Measurements from ENCODE around the gene TECPR2.
A peak's percentile ranks its signal among the peaks of the same experiment; 100 is the strongest.

Gene TECPR2

DNA sequence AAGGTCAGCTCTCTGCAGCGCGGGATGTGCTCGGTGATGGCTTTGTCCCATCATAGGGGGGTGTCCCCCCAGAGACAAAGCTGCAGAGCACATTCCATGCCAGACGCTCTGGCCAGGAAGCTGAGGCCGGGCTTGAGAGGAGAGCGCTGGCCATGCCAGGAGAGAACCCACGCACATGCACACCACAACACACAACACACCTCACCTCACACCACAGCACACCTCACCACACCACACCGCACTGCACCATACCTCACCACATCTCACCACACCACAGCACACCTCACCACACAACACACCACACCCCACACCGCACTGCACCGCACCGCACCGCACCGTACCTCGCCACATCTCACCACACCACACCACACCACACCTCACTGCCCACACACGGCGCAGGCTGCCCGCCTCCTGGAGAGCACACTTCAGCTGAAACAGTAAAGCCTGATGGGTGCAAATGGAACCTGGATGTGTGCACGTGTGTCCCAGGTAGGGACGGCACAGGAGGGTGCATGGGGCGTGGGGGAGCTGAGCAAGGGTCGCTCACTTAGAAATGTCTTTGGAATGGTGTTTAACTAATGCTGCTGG lies 136.0 kb downstream of the TECPR2 start:
- DNase-seq = no peak

DNA sequence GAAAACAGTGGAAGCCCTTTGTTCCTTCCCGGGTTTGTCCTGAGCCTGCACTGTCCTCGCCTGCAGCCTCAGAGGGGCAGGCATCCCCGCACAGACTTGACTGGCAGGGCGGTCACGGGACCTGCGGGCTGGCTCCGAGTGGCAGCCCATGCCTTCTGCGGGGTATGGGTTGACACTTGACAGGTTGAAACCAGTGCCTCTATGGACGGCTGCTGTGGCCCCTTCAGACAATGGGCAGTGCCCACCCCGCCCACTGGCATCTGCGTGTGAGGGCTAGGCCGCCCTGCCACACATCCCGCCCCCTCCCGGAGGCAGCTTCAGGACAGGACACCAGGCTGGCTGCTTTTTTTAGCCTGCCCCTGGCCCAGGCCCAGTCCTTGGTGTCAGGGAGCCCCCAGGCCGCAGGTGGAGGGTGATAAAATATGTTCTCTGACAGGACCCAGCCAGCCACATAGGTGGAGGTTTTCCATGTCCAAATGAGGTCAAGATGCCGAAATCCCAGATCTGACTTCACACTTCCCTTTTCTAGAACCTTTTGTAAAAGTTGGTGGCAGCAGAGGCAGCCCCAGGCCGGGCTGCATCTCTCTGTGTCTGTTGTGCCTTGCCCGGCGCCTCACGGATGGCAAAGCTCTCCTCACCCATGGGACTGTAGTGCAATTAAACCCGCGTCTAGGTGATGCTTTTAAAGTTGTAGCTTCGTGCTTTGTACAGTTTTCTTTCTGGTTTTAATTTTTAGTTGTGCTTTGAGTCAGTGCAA lies 136.8 kb downstream of the TECPR2 start:
- DNase-seq = no peak

DNA sequence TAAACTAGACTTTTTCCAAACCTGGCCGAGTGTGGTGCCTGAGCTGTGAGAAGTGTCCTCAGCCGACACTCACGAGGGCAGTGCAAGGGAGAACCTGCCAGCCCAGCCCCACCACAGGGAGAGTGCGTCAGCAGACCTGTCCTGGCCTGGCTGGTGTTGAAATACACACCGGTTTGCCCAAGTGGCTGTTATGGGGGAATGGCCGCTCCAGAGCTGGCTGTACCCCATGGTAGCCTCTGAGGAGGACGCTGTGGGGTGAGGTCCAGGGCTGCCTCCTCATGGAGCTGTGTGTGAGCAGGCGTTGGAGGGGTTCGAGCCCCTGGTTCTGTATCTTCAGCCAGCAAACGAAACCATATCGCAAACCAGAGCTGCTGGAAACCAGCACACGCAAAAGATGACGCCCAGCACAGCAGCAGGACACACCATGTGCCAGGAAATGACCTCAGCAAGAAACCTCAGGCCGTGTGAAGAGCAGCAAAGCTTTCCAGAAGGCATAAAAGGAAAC lies 137.5 kb downstream of the TECPR2 start:
- no peak for DNase-seq

- no peak for DNase-seq
Observed at GRCh38 chr14:102500713-102501112, 138.0 kb downstream of the TECPR2 start.

DNA sequence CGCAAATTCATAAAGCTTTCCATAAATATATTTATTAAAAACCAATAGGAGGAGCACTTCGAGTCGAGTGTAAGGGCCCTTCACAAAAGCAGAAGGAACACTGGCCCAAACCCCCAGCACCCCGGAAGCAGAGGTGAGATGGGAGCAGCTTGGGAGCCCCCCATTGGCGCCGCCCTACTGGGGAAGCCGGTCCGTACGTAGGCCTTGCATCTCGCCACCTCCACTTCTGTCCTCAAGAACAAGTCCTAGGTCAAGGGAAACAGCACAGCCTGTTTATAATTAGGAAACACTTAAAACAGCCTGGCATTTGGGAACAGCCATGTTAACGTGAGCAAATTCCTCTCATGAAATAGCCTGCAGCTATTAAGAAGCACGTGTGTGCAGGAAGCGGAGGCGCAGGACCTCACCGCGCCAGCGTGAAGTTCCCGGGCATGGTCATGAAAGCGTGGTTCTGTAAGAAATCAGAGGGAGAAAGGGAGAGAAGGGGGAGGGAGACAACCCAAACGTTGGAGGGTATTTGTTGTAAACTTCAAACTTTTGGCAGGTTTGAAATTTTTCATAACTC lies 139.1 kb downstream of the TECPR2 start:
- no peak for DNase-seq

DNA sequence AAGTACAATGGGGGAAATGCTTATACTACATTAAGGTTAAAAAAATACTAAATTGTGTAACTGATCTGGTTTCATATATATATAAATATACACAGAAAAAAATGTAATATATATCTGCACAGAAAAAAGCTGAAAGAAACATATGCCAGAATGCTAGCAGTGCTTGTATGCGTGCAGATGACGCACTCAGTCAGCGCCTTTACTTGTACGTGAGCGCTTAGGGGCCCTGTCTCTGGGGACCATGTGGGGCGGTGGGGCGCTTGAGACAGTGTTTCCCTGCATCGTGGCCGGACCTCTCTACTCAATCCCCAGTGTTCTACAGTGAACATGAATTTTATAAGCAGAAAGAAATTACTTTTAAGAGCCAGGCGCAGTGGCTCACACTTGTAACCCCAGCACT lies 139.8 kb downstream of the TECPR2 start:
- no peak for DNase-seq

DNA sequence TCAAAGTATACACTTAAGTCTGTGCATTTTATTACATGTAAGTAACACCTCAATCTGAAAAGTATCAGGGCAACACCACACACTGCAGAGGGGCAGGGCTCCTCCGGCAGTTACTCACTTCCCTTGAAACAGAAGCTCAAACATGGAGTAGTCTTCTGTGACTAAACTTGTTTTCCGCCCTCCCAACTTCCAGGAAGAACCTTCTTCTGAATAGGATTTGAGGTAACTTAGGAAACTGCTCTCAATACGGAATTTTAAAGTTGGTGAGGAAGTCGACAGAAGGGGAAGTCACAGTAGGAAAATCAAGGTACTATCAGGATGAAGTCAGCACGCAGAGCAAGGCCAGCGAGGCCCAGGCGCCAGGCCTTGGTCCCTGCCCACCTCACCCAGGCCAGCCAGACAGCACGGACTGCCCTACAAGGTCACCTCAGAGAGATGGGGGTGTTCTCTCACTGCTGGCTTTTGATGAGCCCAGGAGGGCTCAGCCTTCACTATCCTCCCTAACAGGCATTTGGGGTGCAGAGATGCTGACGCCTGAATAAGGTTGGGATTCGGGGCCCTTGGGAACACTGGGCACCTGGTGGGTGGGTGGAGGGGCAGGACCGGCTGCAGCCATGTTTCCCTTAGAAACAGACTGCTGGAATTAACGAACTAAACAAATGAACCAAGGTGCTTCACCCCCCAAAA lies 141.0 kb downstream of the TECPR2 start:
- DNase-seq = no peak

DNA sequence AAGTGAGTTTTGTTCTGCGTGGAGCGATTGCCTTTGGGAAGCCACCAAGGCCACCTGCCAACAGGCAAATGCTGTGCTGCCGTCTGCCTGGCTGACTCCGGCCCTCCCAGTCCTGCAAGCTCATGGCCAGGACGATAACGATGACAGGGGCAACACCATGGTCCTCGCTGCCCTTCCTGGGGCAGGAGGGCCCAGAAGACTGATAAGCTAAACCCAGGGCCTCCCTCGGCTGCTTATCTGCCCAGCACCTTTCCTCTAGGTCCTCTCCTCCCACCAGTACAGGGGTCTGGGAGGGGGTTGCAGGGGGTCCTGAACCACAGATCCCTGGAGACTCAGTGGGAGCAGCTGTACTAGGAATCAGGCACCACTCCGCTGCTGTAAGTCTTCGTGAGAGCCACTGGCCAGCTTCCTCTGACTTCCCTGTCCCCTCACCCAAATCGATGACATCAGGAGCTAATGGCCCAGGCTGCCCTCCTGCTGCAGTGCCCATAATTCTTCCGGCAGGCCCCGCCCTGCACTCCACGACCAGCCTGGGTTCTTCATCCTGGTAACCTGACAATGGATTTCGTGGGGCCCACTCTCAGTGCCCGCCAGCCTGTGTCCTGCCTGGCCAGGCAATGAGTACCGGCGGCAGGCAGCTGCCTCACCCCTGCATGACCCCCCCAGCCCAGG lies 141.7 kb downstream of the TECPR2 start:
- no peak for DNase-seq

- DNase-seq = no peak
Observed at GRCh38 chr14:102505000-102505619, 142.4 kb downstream of the TECPR2 start.

DNA sequence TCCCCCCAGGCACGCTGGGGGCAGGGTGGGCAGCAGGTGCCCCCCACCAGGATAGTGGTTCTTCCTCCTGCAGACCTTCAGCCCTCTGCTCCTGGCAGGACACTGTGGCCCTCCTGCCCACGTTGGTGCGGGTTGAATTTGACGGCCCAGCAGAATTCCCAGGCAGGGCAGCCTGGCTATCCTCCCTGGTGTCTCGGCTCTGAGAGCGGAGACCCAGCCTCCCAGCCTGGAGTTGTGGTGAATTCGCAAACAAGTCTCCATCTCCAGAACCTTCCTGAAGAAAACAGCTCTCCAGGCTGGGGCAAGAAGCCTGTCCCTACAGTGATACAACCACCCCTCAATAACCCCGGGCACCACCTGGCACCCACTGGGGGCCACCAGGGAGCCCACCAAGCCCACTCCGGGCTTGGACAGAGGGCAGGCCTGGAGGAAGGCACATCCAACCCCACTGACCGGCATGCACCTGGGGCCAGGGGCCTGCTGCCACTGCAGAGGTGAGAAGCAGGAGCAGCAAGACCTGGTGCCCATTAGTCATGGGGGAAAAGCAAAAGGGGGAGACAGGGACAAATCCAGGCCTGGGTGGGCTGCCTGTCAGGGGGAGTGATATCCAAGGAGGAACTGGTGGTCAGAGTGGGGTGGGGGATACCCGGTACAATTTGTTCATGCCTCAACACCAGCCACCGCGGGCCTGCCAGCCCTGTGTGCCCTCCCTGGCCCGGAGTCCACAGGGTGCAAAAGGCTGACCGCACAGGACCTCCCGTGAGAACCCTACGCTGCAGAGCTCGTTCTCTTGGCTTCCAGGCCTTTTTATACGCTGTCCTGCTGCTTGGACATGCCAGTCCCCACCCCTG lies 143.3 kb downstream of the TECPR2 start:
- DNase-seq = no peak

GRCh38 chr14:102506626-102506925 lies 143.8 kb downstream of the TECPR2 start:
- DNase-seq = no peak

GRCh38 chr14:102507081-102507856 lies 144.5 kb downstream of the TECPR2 start:
- DNase-seq = no peak

- DNase-seq = no peak
Observed at GRCh38 chr14:102507857-102508312, 145.1 kb downstream of the TECPR2 start.

DNA sequence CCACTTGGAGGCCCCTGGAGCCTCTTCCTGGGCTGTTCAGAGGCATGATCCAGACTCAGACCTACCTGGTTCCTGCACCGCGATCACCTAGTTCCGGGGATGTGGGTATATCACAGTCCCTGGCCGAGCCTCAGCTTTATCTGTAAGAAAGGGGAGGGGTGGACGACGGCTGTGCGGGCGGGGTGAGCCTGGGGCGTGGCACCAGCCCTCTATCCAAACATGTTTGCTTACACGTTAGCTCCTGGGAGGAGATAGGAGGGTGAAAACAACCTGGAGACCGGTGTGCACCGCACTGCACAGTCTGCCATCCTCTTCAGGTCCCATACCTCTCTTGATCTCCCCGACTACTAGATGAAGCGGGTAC lies 145.7 kb downstream of the TECPR2 start:
- DNase-seq = no peak

DNA sequence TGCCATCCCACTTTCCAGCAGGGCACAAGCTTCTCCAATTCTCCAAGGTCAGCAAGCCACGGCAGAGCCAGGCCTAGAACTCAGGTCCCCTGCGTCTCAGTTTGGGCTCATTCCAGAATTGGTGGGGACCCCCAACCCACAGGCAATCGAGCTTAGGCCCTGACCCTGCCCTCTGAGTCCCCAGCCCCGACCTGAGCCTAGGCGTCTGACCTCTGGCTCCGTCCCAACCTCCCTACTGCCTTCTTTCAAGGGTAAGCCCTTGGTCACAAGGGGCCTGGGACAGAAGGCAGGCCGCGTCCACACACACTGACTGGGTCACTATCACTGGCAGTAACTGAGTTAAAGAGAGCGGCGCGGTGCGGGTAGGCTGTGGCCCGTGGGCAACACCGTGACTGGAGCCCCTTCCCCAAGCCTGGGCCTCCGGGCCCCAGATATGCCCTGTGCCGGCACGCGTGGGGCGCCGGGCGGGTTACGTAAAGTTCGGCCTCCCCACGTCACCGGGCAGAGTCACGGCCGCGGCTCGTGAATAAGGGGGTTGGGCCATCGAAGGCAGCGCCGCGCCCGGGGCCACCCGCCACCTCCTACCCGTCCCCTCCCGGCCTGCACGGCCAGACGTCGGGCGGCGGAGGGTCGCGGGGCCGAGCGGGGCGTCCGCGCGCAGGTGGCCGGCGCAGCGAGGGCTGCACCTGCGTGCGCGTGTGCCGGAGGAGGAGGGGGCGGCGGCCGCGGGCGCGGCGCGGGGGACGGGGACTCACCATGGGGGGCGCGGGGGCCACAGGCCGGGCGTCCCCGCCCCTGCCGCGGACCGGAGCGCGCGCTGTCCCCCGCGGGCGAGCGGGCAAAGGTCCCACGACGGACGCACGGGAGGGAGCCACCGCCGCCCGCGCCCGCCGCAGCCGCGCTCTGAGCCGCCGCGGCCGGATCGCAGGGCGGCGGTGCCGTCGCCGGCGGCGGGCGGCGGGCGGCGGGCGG lies 146.3 kb downstream of the TECPR2 start:
- no peak for DNase-seq

DNA sequence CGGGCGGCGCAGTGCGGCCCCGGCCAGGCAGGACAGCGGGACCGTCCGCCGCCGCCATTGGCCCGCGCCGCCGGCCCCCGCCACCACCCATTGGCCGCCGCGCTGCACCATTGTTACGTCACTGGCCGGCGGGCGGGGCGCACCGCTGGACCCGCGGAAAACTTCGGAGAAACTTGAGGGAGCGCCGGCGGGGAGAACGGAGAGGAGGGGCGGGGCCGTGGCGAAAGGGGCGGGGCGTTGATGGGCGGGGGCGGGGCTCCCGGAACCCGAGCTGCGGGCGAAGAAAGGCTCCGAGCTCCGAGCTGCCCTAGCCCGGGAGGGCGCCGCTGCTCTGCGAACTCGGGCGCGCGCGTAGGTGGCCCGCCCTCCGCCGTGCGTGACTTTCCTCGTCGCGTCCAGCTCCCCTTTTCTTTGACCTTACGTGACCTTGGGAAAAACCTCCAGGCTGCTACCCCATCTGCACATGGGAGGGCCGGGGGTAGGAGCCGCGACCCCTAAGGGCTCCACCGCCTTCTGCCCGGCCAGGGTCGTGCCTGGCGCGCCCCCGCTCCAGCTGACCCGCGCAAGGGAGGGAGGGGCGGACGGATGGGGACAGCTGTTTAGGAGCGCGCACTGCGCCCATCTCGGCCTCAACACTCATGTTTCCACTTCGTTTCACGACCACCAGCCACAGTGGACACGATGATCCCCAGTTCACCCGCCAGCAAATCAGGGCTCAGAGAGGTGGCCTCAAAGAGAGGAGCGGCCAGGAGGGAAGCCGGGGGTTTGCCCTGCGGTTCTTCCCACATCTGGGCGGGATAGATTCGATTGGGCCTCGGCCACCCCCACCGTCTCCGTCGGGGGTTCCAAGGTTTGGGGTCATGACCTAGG lies 147.2 kb downstream of the TECPR2 start, which contains the start of gene ANKRD9:
Gene ANKRD9, minus strand, starts transcription at position 31 of the 870 bp plus-strand sequence. CDS start 1,887 bp downstream, outside the sequence.
- DNase-seq = peak; percentile 81

- DNase-seq = no peak
Observed at GRCh38 chr14:102510616-102511520, 148.1 kb downstream of the TECPR2 start.

Data from activated T-cell treated with anti-CD3 and anti-CD28 coated beads for 4 hours (primary cell).